IMR-90 (cell line): ENCODE measurements around the gene EPS15. TPM values are rescaled to one million over a fixed set of nuclear protein-coding genes. Genes with fewer than 3 reads are reported as not detected.

Experiments used
- ATAC-seq: fragments of 200-7000 bp; cut with Tn5 transposase; 2 replicates; pipeline ENCODE4 v1.9.1; 2020; ENCODE audit warnings: low read depth, mild to moderate bottlenecking, moderate library complexity
- BruUV-seq: library from RNA; stranded (reverse); fragments of 400-500 nt; replicated peaks from 2 replicates; lab custom pipeline; 2021; lab: Mats Ljungman, UMichigan
- CTCF ChIA-PET: fragments of 300-600 bp; formaldehyde crosslinking; extraction: SDS; loops from one replicate; lab custom pipeline; 2021; ENCODE audit warnings: antibody characterized with exemption; lab: Yijun Ruan, JAX
- POLR2A ChIA-PET: fragments of 300-600 bp; sonication (Branson Sonifier 250); formaldehyde crosslinking; loops from one replicate; lab custom pipeline; 2022; ENCODE audit warnings: antibody characterized with exemption; ENCODE audit not compliant: unreplicated experiment; lab: Charles Lee
- DNase-seq: peaks from one replicate; pipeline ENCODE4 v3.0.0; 2013
- H2AFZ ChIP-seq: replicated peaks from 2 replicates; pipeline ENCODE3; 2013; ENCODE audit warnings: low read length, mild to moderate bottlenecking; ENCODE audit not compliant: poor library complexity
- H2AK5ac ChIP-seq: 2 replicates; pipeline ENCODE4 v1.6.1; 2013; ENCODE audit warnings: low read depth, low read length, inconsistent platforms
- H2AK9ac ChIP-seq: replicated peaks from 2 replicates; pipeline ENCODE3; 2013; ENCODE audit warnings: mild to moderate bottlenecking, low read depth, low read length, moderate library complexity; ENCODE audit not compliant: poor library complexity
- H2BK120ac ChIP-seq: 2 replicates; pipeline ENCODE4 v1.6.1; 2013; ENCODE audit warnings: low read depth, low read length, inconsistent platforms
- H2BK15ac ChIP-seq: 3 replicates; pipeline ENCODE4 v1.6.1; 2013; ENCODE audit warnings: low read depth, low read length, inconsistent platforms
- H2BK20ac ChIP-seq: 2 replicates; pipeline ENCODE4 v1.6.1; 2013; ENCODE audit warnings: low read depth, mild to moderate bottlenecking, inconsistent platforms, low read length, moderate library complexity
- H2BK5ac ChIP-seq: 2 replicates; pipeline ENCODE4 v1.6.1; 2013; ENCODE audit warnings: mild to moderate bottlenecking, low read depth, low read length, inconsistent platforms; ENCODE audit not compliant: poor library complexity, severe bottlenecking
- H3K14ac ChIP-seq: replicated peaks from 2 replicates; pipeline ENCODE4 v1.6.1; 2013; ENCODE audit warnings: low read depth, low read length, inconsistent platforms
- H3K18ac ChIP-seq: 2 replicates; pipeline ENCODE4 v1.6.1; 2013; ENCODE audit warnings: low read depth, low read length, control low read depth
- H3K23ac ChIP-seq: 2 replicates; pipeline ENCODE4 v1.6.1; 2013; ENCODE audit warnings: low read depth, low read length, inconsistent platforms
- H3K27ac ChIP-seq: 2 replicates; pipeline ENCODE4 v1.5.1; 2013; ENCODE audit warnings: mild to moderate bottlenecking, control low read depth, low read length; ENCODE audit not compliant: insufficient read depth
- H3K27me3 ChIP-seq: 2 replicates; pipeline ENCODE4 v1.6.1; 2013; ENCODE audit warnings: low read length; ENCODE audit not compliant: control insufficient read depth, insufficient read depth
- H3K36me3 ChIP-seq: 2 replicates; pipeline ENCODE4 v1.6.1; 2013; ENCODE audit warnings: low read length, mixed read lengths; ENCODE audit not compliant: control insufficient read depth, insufficient read depth
- H3K4ac ChIP-seq: 2 replicates; pipeline ENCODE4 v1.6.1; 2013; ENCODE audit warnings: low read depth, low read length, inconsistent platforms
- H3K4me1 ChIP-seq: 2 replicates; pipeline ENCODE4 v1.6.1; 2013; ENCODE audit warnings: low read length, mixed read lengths; ENCODE audit not compliant: control insufficient read depth, insufficient read depth
- H3K4me2 ChIP-seq: 2 replicates; pipeline ENCODE4 v1.6.1; 2013; ENCODE audit warnings: low read depth, mild to moderate bottlenecking, control low read depth, low read length, moderate library complexity
- H3K4me3 ChIP-seq: 2 replicates; pipeline ENCODE4 v1.5.1; 2013; ENCODE audit warnings: low read depth, mild to moderate bottlenecking, control low read depth, low read length, moderate library complexity; ENCODE audit not compliant: insufficient read depth
- H3K56ac ChIP-seq: 2 replicates; pipeline ENCODE4 v1.6.1; 2013; ENCODE audit warnings: low read length, inconsistent platforms; ENCODE audit not compliant: insufficient read depth; ENCODE audit errors: extremely low read depth
- H3K79me1 ChIP-seq, 2 experiments: 2 replicates each; pipeline ENCODE4 v1.6.1; 2013; ENCODE audit warnings: low read length in 2 of 2, inconsistent platforms in 1 of 2, low read depth in 1 of 2
- H3K9ac ChIP-seq: 2 replicates; pipeline ENCODE4 v1.6.1; 2013; ENCODE audit warnings: low read depth, low read length, control low read depth
- H3K9me1 ChIP-seq: 2 replicates; pipeline ENCODE4 v1.6.1; 2013; ENCODE audit warnings: low read length, inconsistent platforms; ENCODE audit not compliant: insufficient read depth
- H3K9me3 ChIP-seq: 2 replicates; pipeline ENCODE4 v1.6.1; 2013; ENCODE audit warnings: low read length; ENCODE audit not compliant: control insufficient read depth, insufficient read depth
- H4K20me1 ChIP-seq: 2 replicates; pipeline ENCODE4 v1.6.1; 2013; ENCODE audit warnings: low read length, inconsistent platforms; ENCODE audit not compliant: insufficient read depth
- H4K5ac ChIP-seq: 2 replicates; pipeline ENCODE4 v1.6.1; 2013; ENCODE audit warnings: mild to moderate bottlenecking, low read depth, low read length, control low read depth
- H4K8ac ChIP-seq, 2 experiments: 2 replicates each; pipeline ENCODE4 v1.6.1; 2013; ENCODE audit warnings: low read depth in 2 of 2, low read length in 2 of 2, control low read depth in 1 of 2, inconsistent platforms in 1 of 2
- H4K91ac ChIP-seq: 2 replicates; pipeline ENCODE4 v1.6.1; 2013; ENCODE audit warnings: low read depth, low read length, inconsistent platforms; ENCODE audit not compliant: insufficient read depth
- CHD1 ChIP-seq: IDR thresholded peaks from 2 replicates; pipeline ENCODE4 v1.6.1; 2012; ENCODE audit warnings: low read depth, low read length, improper control_type of control experiment
- FOS ChIP-seq: fragments of 150-350 bp; IDR thresholded peaks from 2 replicates; pipeline ENCODE4 v1.6.1; 2016; ENCODE audit warnings: low read depth, low read length
- RCOR1 ChIP-seq: IDR thresholded peaks from 2 replicates; pipeline ENCODE4 v1.6.1; 2012; ENCODE audit warnings: mild to moderate bottlenecking, low read length, improper control_type of control experiment; ENCODE audit not compliant: insufficient replicate concordance
- WGBS, 2 experiments: methylation state at CpG; one replicate each; pipeline versions ENCODE4 v1.1.5 to v1.1.7; 2013; ENCODE audit warnings: missing lambda C conversion rate in 2 of 2; ENCODE audit not compliant: insufficient read length in 1 of 2; ENCODE audit errors: extremely low coverage in 2 of 2; 5-methylcytosine and 5-hydroxymethylcytosine counted together
- dilution Hi-C: fragments of 300-500 bp; cut with HindIII; formaldehyde crosslinking; loops from one replicate; pipeline ENCODE4 v1.14.3; 2018; ENCODE audit warnings: low sequenced_read_pairs; ENCODE audit not compliant: unreplicated experiment
- in situ Hi-C: fragments of 300-500 bp; cut with MboI; formaldehyde crosslinking; loops from 3 replicates; pipeline ENCODE4 v1.14.3; 2019; ENCODE audit warnings: low sequenced_read_pairs, inconsistent platforms, mixed read lengths
- intact Hi-C: fragments of 100-400 bp; cut with micrococcal nuclease; formaldehyde crosslinking; loops from 2 replicates; pipeline ENCODE4 v1.10.0; 2022
- polyA plus RNA-seq, 3 experiments: library from polyadenylated mRNA; depleted of rRNA; stranded (reverse); fragments of >200 nt; gene quantifications; 2 replicates each; pipeline ENCODE4 v1.2.3, GENCODE V29; 2012; ENCODE audit warnings: low replicate concordance in 1 of 3
- total RNA-seq: library from RNA; depleted of rRNA; stranded (reverse); fragments of >200 nt; gene quantifications from 2 replicates; pipeline ENCODE4 v1.2.3, GENCODE V29; 2012

The EPS15 gene
- total and polyA plus RNA-seq, 2 of the 4 experiments (the other 2 are of a cell fraction), result 17.6 to 38.0 TPM

DNA sequence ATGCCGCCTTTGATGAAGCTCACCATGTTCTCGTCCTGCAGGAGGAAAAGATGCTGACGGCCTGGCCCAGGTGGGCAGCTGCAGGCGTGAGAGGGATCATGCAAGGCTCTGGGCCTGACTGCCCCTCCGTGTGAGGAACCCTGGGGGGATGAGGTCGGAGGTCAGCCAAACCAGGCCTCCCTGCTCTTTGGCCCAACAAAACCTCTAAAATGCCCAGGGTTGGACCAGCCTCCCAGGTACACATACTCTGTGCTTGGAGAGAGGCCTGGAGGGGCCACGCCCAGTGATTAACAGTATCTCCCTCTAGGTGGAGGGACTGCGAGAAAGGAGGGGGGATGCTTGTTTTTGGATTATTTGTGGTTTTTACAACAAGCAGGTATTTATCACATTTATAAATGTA lies 209.8 kb downstream of the EPS15 start:
- no peaks in the 10 kb centered on the region for H4K20me1 ChIP-seq
- H3K9ac ChIP-seq, result no peak overlapping the region
- no peak overlapping the region for H2BK15ac ChIP-seq
- in situ Hi-C loops (no loop called here), intact Hi-C loops (no loop called here), dilution Hi-C loops (no loop called here)
- H2BK5ac ChIP-seq, result no peak overlapping the region
- H3K9me3 ChIP-seq, result no peaks in the 10 kb centered on the region
- no peak overlapping the region for H3K4me2 ChIP-seq
- ChIA-PET CTCF (interaction anchor here (0.6 kb wide), 1 partner anchor 688 kb away, joined by 6 read pairs; no protein-coding TSS in a partner anchor), POLR2A (no interaction called here)
- H4K8ac ChIP-seq, result no peak overlapping the region
- H3K4me3 ChIP-seq, result no peak overlapping the region
- TF ChIP-seq FOS (no peak), RCOR1 (no peak), CHD1 (no peak)
- no peak overlapping the region for H2AK9ac ChIP-seq
- H3K27ac ChIP-seq, result no peak overlapping the region
- H3K18ac ChIP-seq, result no peak overlapping the region
- H3K23ac ChIP-seq, result no peak overlapping the region
- H3K36me3 ChIP-seq, result no peaks in the 10 kb centered on the region
- peaks cover 16% of the 10 kb centered on the region for H3K9me1 ChIP-seq
- H2BK120ac ChIP-seq, result no peak overlapping the region
- no peak for ATAC-seq
- no peak for DNase-seq
- no TSS peak for BruUV-seq
- no peak overlapping the region for H3K14ac ChIP-seq
- H2BK20ac ChIP-seq, result no peak overlapping the region
- H3K27me3 ChIP-seq, result no peaks in the 10 kb centered on the region; the same call in 1 of the 2 replicates
- no peak overlapping the region for H2AFZ ChIP-seq
- H3K4ac ChIP-seq, result no peak overlapping the region
- no peaks in the 10 kb centered on the region for H3K79me1 ChIP-seq
- H2AK5ac ChIP-seq, result no peak overlapping the region
- WGBS, 2 experiments, result no CpG with 5 or more reads among the region's 8 CpGs
- H4K91ac ChIP-seq, result no peak overlapping the region
- peaks cover 7% of the 10 kb centered on the region for H3K4me1 ChIP-seq
- no peak overlapping the region for H4K5ac ChIP-seq
- H3K56ac ChIP-seq, result no peak overlapping the region
